Mesodermal cell (in vitro differentiated cells): Measurements from ENCODE around the gene SLC38A7. TPM values are rescaled to one million over a fixed set of nuclear protein-coding genes. Genes with fewer than 3 reads are reported as not detected.

Experiments
- H3K27ac ChIP-seq: 2 replicates; pipeline ENCODE4 v1.7.0; 2013; ENCODE audit warnings: mild to moderate bottlenecking, low read depth, low read length, moderate library complexity; ENCODE audit not compliant: severe bottlenecking
- H3K36me3 ChIP-seq: 2 replicates; pipeline ENCODE4 v1.7.1; 2013; ENCODE audit warnings: mild to moderate bottlenecking, low read length, moderate library complexity; ENCODE audit not compliant: control insufficient read depth, insufficient read depth
- H3K4me1 ChIP-seq: one replicate; pipeline ENCODE4 v1.7.1; 2013; ENCODE audit warnings: mild to moderate bottlenecking, low read length; ENCODE audit not compliant: insufficient read depth, control insufficient read depth, poor library complexity, severe bottlenecking
- H3K4me3 ChIP-seq: 2 replicates; pipeline ENCODE4 v1.7.0; 2013; ENCODE audit warnings: low read length, control low read depth, mild to moderate bottlenecking; ENCODE audit not compliant: insufficient read depth, poor library complexity, severe bottlenecking; ENCODE audit errors: extremely low read depth
- H3K9me3 ChIP-seq: 2 replicates; pipeline ENCODE4 v1.7.1; 2013; ENCODE audit warnings: mild to moderate bottlenecking, low read length, moderate library complexity; ENCODE audit not compliant: control insufficient read depth
- WGBS, 2 experiments: methylation state at CpG; one replicate each; pipeline ENCODE4 v1.1.5; 2013; ENCODE audit warnings: missing lambda C conversion rate in 2 of 2; ENCODE audit not compliant: insufficient coverage in 2 of 2; 5-methylcytosine and 5-hydroxymethylcytosine counted together
- polyA plus RNA-seq, 2 experiments: library from polyadenylated mRNA; stranded (reverse); fragments of 50-300 nt; gene quantifications; one replicate each; pipeline ENCODE4 v1.2.3, GENCODE V29; 2013

SLC38A7 gene, protein sequence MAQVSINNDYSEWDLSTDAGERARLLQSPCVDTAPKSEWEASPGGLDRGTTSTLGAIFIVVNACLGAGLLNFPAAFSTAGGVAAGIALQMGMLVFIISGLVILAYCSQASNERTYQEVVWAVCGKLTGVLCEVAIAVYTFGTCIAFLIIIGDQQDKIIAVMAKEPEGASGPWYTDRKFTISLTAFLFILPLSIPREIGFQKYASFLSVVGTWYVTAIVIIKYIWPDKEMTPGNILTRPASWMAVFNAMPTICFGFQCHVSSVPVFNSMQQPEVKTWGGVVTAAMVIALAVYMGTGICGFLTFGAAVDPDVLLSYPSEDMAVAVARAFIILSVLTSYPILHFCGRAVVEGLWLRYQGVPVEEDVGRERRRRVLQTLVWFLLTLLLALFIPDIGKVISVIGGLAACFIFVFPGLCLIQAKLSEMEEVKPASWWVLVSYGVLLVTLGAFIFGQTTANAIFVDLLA
- polyA plus RNA-seq (2013, experiment 1 of 2) = 17.7 TPM
- 16.5 TPM for polyA plus RNA-seq (2013, experiment 2 of 2)

DNA sequence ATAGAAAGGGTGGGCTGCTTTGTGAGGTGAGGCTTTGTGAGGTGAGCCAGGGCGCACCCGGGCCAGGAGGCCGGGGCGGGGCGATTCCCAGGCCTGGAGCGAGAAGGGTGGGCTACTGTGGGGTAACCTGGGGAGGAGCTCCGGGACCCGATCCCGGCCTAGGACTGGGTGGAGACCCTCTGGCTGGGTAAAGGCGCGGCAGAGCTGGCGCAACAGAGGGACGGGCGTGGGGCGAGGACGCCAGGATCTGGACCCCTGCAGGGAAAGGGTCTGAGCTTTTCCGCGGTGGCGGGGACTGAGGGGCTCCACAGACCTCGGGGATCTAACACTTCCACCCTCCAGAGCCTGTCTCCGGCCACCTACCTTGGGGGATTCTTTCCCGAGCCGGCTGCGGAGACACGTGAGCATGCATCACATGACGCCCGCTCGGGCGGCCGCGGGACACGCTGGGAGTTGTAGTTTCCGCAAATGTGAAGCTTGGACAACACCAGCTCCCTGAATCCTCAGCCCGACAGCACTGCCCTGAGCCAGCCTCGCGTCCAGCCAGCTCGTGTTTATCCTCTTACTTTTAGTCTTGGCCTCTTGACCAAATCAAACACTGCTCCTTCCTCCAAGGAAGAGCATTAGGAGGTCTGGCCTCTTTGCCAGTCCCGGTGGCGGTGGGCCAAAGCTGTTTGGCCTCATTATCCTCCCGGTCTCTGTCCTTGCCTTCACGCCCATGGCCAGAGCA is at the start of gene SLC38A7:
Gene SLC38A7 (minus strand): TSS at position 417 of the 730 bp plus-strand sequence. CDS start 4,644 bp downstream, outside the sequence.
- Histone ChIP-seq H3K9me3 (no peaks in the 10 kb centered on the region), H3K27ac (peak within 1 kb of the TSS; percentile 72), H3K4me1 (peaks cover 6% of the 10 kb centered on the region), H3K4me3 (peak within 1 kb of the TSS; percentile 87), H3K36me3 (peaks cover 16% of the 10 kb centered on the region)
- WGBS, 2 experiments = 7 to 11% methylated on average over 30 to 36 of the region's 41 CpGs

DNA sequence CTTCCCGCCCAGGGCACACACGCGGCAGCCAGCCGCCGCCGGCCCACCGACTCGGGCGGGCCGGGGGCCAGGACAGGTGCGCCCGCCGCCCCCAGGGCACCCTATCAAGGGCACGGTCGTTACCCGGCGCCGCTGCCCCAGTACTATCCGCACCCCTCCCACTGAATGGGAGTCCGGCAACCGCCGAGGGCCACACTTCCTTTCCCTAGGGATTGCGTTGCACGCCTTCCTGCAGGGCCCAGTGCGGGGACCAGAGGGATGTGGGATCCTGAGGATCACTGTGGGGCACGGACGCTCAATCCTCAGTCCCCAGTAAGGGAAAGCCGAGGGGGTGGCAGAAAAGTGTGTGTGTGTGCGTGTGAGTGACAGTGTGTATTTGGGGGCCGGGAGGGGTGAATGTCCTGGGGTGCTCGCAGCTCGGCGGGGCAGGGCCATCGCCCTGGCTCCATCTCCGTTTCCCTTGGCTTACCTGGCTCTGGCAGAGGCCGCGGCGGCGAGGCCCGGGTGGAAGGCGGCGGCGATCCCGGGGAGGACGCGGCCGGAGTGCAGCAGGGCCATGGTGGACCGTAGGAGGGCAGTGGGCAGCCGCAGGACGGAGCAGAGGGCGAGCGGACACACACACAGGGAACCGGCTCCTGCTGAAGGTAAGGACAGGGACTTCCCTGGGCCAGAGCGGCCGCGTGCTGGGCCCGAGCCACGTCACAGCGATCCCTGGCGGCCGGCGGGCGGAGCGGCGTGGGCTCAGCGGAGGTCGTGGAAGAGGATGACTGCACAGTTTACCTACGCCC is 49.3 kb upstream of the SLC38A7 start, which contains the start of gene GOT2:
Gene GOT2 (minus strand): TSS at position 646 of the 788 bp plus-strand sequence. CDS start 88 bp downstream, at position 558.
- WGBS, 2 experiments = 1 to 2% methylated on average over 35 to 41 of the region's 68 CpGs
- Histone ChIP-seq H3K4me1 (peaks cover 5% of the 10 kb centered on the region), H3K27ac (peak within 1 kb of the TSS; percentile 53)

DNA sequence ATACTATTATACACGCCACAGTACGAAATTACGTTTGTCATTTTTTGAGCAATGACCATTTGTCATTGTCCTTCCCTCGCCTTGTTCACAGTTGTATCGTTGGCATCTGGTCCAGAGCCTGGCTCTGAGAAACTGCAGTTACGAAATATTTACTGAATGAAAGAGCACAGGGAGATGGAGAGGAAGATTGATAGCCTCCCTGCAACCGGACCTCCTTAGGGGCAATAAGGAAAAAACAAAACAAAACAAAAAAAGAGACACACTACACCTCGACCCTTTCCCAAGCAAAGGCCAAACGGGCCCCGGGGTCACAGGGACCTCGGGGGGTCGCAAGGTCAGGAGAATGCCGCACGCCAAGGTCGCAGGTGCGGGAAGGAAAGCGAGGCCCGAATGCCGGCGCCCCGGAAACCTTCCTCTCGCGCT is 48.7 kb upstream of the SLC38A7 start:
- Histone ChIP-seq H3K9me3 (no peaks in the 10 kb centered on the region), H3K36me3 (peaks cover 13% of the 10 kb centered on the region), H3K4me1 (peaks cover 5% of the 10 kb centered on the region), H3K4me3 (peak overlapping the region; percentile 95), H3K27ac (no peak overlapping the region)
- WGBS, 2 experiments = 4 to 6% methylated on average over 17 to 18 of the region's 23 CpGs

More for the DNA sequence above, 49.3 kb upstream of the SLC38A7 start, which contains the start of gene GOT2:
- Histone ChIP-seq H3K36me3 (peaks cover 8% of the 10 kb centered on the region), H3K4me3 (peak within 1 kb of the TSS; percentile 95), H3K9me3 (no peaks in the 10 kb centered on the region)

DNA sequence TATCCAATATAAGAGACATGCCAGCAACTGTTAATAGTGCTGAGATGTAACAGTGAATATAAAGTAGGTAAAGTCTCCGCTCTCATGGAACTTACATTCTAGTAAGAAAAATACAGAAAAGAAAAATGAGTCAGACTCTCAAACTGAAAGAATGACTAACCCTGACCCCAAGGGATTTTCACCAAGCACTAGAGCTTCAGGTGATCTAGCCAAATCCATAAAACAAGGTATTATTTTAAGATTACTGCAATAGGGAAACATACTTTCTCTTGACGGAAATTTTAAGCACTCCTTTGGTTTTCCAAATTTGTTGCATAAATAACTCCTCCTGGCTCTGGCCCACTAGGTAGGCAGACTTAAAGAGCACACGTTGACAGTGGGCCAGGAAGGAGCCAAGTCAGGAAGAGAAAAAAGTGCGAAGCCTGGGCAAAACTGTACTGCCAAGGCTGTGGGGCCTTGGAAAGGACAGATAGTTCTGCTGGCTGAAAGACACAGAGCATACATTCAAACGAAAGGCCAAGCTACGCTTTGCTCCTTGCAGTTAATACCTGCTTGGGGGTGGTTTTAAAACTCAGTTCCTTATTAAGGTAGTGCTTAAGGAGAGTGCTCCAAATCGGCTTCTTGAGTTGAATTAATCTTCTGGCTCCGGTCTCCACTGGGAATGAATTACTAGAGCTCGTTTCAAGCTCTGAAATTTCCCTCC is 48.1 kb upstream of the SLC38A7 start:
- Histone ChIP-seq H3K4me1 (peaks cover 5% of the 10 kb centered on the region), H3K27ac (no peak overlapping the region), H3K36me3 (peaks cover 16% of the 10 kb centered on the region), H3K4me3 (peak overlapping the region; percentile 95), H3K9me3 (no peaks in the 10 kb centered on the region)
- WGBS, 2 experiments = 49 to 59% methylated on average over 5 to 7 of the region's 9 CpGs

DNA sequence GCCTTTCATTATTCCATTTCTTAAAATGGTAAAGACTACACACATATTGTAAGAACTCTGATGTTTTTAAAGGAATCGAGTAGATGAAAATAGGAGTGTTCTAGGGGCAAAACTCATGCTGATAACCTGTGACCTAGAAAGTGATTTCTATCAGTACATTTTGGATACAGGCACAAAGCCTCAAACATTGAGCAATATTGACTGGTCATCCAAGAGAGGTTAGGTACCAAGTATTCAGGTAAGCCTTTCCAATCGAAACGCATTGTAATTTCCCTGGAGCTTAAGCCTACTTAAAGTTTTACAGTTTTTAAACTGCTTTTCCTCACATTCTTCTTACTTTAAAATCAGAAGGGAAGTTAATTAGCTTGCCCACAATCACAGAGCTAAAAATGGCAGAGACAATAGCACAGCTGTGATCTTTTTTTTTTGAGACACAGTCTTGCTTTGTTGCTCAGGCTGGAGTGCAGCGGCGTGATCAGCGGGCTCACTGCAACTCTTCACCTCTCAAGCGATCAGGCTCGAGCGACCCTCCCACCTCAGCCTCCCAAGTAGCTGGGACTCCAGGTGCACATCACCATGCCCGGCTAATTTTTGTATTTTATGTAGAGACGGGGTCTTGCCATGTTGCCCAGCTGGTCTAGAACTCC is 46.3 kb upstream of the SLC38A7 start:
- peaks cover 19% of the 10 kb centered on the region for H3K36me3 ChIP-seq
- no peaks in the 10 kb centered on the region for H3K9me3 ChIP-seq
- H3K27ac ChIP-seq = no peak overlapping the region
- 94 to 97% methylated on average over 6 to 9 of the region's 11 CpGs for WGBS, 2 experiments
- H3K4me1 ChIP-seq = peaks cover 5% of the 10 kb centered on the region
- H3K4me3 ChIP-seq = no peak overlapping the region

DNA sequence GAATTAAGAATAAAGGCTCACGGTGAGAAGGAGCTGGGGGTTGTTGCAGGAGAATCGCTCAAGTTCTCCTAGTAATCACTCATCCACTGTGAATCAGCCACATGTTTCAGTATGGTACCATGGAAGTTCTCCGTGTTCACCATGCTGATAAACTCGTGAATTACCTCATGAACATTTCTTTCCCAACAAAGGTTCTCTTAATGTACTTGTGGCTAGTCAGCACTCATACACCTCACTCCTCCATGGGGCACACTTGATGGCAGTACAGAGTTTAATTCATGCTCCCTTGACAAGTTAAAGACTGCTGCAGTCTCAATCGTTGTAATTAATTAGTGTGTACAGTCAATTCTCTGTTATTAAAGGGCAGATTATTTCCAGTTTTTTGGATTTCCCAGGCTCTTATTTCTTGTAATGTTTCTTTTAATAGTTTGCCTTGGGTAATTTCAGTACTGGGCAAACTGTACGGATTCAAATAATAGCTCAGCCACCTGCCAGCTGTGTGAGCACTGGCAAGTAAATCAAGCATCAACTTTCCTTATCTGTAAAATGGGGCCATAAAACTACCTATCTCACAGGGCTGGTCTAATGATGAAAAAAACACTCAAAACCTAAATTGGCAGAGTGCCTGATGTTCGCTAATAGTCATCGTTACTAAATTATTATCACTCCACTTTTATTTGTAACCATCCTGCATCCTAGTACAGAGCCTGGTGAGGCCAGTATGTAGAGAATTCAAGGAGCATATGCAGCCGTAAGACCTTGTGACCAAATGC is 43.4 kb upstream of the SLC38A7 start:
- Histone ChIP-seq H3K4me1 (peaks cover 5% of the 10 kb centered on the region), H3K27ac (no peak overlapping the region), H3K4me3 (no peak overlapping the region), H3K9me3 (no peaks in the 10 kb centered on the region), H3K36me3 (peaks cover 32% of the 10 kb centered on the region)
- WGBS, 2 experiments = 91 to 94% methylated on average over 6 to 7 of the region's 9 CpGs

DNA sequence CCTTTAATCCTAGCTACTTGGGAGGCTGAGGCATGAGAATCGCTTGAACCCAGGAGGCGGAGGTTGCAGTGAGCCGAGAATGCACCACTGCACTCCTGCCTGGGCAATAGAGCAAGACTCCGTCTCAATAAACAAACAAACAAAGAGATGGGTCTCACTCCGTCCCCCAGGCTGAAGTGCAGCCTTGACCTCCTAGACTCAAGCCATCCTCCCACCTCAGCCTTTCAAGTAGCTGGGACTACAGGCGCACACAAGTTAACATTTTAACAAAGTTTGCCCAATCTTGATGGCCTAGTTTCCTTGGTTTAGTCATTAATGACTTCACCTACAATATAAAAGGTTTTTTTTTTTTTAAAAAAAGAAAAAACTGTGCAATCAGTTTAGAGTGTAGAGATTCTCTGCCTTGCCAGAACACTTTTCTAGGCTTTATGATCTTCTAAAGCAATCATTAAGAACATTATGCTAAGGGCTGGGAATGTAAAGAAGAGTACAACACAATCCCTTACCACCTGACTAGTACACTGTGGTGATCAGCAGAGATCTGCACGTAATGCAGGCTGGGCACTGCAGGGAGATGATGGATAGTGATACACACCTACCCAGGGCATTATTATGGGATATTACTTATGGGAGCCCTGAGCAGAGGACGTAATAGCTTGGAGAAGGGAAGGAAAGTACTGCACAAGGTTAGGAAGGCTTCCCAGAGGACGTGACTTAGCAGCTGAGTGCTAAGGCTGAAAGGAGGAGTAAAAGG is 42.6 kb upstream of the SLC38A7 start:
- peaks cover 40% of the 10 kb centered on the region for H3K36me3 ChIP-seq
- no peak overlapping the region for H3K4me3 ChIP-seq
- H3K27ac ChIP-seq = no peak overlapping the region
- no peaks in the 10 kb centered on the region for H3K9me3 ChIP-seq
- WGBS, 2 experiments = 88 to 92% methylated on average over 7 to 8 of the region's 9 CpGs
- H3K4me1 ChIP-seq = no peaks in the 10 kb centered on the region

DNA sequence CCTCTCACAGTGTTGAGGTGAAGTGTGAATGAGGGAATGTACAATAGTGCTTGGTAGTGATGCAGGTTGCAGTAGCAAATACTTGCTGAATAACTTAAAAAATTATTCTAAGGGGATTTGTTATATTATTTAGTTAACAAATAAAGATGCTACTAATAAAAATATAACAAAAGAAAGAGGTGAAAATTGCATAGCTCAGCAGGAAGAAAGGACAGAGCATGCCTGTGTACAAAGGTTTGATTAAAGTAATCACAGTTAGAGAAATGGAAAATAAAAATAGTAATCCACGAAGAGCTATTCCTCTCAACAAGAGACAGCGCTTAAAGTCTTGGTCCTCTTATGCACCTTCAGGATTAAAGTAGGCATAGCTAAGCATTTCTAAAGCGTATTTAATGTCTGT is 38.5 kb upstream of the SLC38A7 start:
- H3K36me3 ChIP-seq = peaks cover 63% of the 10 kb centered on the region
- H3K27ac ChIP-seq = no peak overlapping the region
- H3K9me3 ChIP-seq = no peaks in the 10 kb centered on the region
- no peak overlapping the region for H3K4me3 ChIP-seq
- 54% methylated on average over 2 of the region's 3 CpGs; no CpG with 5 or more reads in 1 of the 2 experiments for WGBS, 2 experiments
- H3K4me1 ChIP-seq = no peaks in the 10 kb centered on the region
